NCI-H460 (cell line): ENCODE results near the gene NHSL1. TPM values are rescaled to one million over a fixed set of nuclear protein-coding genes. Genes with fewer than 3 reads are reported as not detected.

Experiments used
- DNase-seq: peaks from one replicate; pipeline ENCODE4 v3.0.0-alpha.2; 2016; ENCODE audit warnings: low read depth; ENCODE audit errors: extremely low read depth
- total RNA-seq: library from RNA; depleted of rRNA; stranded (reverse); fragments of >200 nt; shearing (Covaris generic); gene quantifications from 2 replicates; pipeline ENCODE4 v1.2.3, GENCODE V29; 2014

Gene NHSL1
- total RNA-seq, 1 experiment from 2014 or later = 25.2 TPM

DNA sequence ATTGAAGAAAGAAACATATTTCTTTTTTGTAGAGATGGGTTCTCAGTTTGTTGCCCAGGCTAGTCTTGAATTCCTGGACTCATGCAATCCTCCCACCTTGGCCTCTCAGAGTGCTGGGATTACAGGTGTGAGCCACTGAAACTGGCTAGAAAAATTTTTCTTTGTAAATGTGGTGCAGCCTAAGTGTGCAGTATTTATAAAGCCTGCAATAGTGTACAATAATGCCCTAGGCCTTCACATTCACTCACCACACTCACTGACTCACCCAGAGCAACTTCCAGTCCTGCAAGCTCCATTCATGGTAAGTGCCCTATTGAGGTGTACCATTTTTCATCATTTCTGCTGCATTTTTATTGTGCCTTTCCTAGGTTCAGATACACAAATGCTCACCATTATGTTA lies 31.4 kb downstream of the NHSL1 start:
- peak; percentile 18 for DNase-seq

- DNase-seq = peak; percentile 53
Observed at GRCh38 chr6:138465007-138465645, 34.2 kb downstream of the NHSL1 start.

DNA sequence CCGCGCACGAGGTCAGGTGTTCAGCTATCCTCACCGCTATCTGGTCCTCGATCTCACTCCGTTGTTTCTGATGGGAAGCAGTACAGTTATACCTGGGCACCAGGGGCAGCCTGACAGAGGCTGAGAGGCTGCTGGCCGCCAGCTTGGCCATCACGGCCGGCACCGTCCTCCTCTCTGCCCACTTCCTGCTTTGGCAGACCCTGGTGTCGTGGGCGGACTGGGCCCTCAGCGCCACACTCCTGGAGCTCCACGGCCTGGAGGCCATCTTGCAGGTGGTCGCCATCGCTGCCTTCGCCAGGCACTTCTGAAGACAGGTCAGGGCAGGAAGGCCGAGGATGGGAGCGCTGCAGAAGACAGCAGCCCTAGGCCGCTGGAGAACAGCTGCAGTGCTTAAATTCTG lies 35.2 kb downstream of the NHSL1 start:
- DNase-seq = no peak

GRCh38 chr6:138461647-138462046 lies 37.6 kb downstream of the NHSL1 start:
- no peak for DNase-seq

- DNase-seq = no peak
Observed at GRCh38 chr6:138456401-138456790, 42.9 kb downstream of the NHSL1 start.

- peak; percentile 65 for DNase-seq
Observed at GRCh38 chr6:138455746-138456400, 43.4 kb downstream of the NHSL1 start.

DNA sequence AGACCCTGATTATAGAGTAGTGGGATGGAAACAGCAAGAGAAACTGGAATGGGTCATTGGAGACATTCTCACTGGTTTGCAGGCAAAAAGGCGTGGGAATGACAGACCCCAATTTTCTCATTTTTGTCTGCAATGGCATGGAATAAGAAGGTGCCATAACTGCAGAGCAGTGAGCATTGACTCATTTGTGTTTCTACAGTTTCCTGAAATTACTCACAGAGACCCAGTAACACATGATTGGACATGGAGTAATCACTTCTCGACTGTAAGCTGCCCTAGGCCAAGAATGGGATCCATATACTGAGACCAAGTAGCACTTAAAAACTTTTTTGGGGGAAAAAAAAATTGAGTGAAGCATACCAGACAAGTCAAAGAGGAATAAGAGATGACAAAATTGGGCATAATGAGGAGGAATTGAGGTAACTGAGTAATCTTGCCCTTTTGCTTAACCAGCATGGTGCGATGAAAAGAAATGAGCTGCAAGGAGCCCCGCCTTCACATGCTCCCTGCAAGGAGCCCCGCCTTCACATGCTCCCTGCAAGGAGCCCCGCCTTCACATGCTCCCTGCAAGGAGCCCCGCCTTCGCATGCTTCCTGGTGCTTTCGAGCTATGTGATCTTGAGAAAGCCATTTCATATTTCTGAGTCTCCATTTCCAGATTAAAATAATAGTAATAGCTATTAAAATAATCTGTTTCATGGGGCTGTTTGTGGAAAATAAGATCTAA lies 44.1 kb downstream of the NHSL1 start:
- peak; percentile 36 for DNase-seq

GRCh38 chr6:138451043-138451442 lies 48.3 kb downstream of the NHSL1 start:
- no peak for DNase-seq

DNA sequence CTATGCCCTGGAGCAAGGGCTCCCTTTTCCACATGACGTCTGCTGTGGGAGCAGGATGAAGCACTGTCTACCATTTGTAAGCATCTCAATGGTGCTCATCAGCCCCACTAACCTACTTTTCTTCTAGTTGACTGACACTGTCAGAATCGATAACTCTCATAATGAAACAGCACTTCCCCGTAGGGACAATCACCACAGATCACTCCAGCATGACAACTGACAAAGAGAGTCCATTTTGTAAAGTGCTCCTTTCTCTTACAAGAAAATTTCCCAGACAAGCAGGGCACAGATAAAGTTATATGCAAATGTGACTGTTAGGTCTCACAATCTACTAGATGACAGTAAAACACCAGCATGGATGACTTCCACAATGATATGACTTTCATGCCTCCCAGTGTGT lies 48.8 kb downstream of the NHSL1 start:
- DNase-seq = no peak

GRCh38 chr6:138446821-138447220 lies 52.5 kb downstream of the NHSL1 start:
- DNase-seq = no peak

DNA sequence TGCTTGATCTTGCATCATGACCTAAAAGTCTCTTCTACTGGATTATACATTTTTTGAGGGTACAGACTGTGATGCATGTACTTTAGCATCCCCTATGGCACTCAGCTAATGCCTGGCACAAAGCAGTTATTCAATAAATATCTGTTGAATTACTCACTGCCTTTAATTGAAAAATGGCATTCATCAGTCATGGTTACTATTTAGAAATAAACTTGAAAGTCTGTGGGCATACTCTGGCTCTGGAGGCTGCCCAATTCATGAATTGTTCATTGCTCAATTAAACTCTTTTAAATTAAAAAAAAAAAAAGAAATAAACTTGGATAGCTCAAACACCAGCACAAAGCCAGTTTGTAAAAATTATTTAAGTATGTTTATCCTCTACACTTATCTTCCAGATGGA lies 55.3 kb downstream of the NHSL1 start:
- no peak for DNase-seq

DNA sequence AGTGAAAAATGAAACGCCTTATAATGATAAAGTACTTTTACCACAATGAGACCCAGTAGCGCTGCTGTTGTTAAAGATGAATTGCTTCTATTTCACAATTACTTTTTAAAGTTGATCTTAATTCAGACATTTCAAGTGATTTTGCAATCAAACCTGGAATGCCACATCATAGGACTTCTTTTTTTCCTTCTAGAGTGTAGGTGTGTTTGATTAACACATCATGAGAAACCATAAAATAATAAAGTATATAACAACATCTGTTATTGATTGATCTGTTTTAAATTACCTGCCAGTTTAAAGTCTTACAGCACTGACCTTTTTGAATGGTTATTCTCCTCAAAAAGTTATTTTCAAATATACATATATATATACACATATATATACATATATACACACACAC lies 56.6 kb downstream of the NHSL1 start:
- DNase-seq = no peak

- no peak for DNase-seq
Observed at GRCh38 chr6:138441965-138442364, 57.3 kb downstream of the NHSL1 start.

DNA sequence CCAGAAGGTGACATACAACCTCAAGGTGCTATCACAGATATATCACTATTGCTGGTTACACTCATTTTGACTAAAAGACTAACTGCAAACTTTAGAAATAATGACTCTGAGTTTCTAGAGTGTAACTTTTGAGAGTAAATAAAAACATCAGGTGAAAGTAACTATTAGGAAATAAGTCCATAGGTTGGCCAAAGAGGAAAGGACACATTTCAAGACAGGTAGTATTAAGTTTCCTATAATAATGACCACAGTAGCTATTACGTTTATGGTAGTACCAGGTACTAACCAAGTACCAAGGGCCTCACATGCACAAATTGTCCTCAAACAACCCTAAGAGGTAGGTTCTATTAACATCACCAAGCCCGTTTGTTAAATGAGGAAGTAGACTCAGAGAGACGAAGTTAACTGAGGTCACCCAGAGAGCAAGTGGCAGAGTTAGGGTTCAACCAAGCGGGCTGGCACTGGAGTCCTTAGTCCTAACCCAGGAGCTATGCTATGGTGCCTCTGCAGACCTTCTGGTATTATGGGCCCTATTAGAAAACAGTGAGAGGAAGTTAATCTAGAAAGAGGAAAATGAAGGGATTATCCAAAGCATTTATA lies 58.4 kb downstream of the NHSL1 start:
- no peak for DNase-seq

GRCh38 chr6:138440296-138440695 lies 59.0 kb downstream of the NHSL1 start:
- DNase-seq = no peak

- no peak for DNase-seq
Observed at GRCh38 chr6:138439546-138439945, 59.7 kb downstream of the NHSL1 start.

DNA sequence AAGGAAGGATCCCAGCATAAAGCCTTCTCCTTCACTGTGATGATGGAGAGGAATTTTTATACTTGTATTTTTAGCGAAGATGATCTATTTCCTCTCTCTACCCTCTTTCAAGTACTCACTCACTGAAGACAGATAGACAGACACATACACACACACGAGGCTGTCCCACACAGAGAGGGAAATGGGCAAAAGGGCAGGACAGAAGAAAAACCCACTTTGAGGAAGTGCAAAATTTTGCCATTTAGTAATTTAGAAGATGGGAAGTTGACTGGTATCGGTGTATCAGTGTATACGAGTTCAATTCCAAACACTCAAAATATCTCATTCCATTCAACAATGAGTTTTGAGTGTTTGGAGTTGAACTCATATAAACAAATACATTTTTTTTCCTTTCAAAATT lies 64.4 kb downstream of the NHSL1 start:
- DNase-seq = no peak

GRCh38 chr6:138434096-138434495 lies 65.2 kb downstream of the NHSL1 start:
- no peak for DNase-seq

GRCh38 chr6:138432063-138432356 lies 67.3 kb downstream of the NHSL1 start:
- DNase-seq = no peak

GRCh38 chr6:138431256-138432062 lies 67.8 kb downstream of the NHSL1 start:
- DNase-seq = no peak
